Smooth muscle cell (in vitro differentiated cells): ENCODE measurements around the gene SLC35F6. TPM values are rescaled to one million over a fixed set of nuclear protein-coding genes. Genes with fewer than 3 reads are reported as not detected.
"Not testable (repeated sequence)": the region's sequence is repeated elsewhere in the genome, so short reads cannot be mapped to it uniquely, and the experiment has no call there.

Experiments used
- DNase-seq: peaks from one replicate; lab custom pipeline; 2025; ENCODE audit not compliant: unreplicated experiment; lab: John Stamatoyannopoulos, UW
- H2AFZ ChIP-seq: fragments of 200-600 bp; sonication (generic); 2 replicates; pipeline ENCODE4 v1.6.0; 2016; ENCODE audit warnings: antibody characterized with exemption, low read depth, mild to moderate bottlenecking
- H3F3A ChIP-seq: fragments of 200-600 bp; sonication (generic); 2 replicates; pipeline ENCODE4 v1.6.0; 2017; ENCODE audit warnings: antibody characterized with exemption, low read depth
- H3K27ac ChIP-seq: fragments of 200-600 bp; sonication (generic); 2 replicates; pipeline ENCODE4 v1.5.1; 2016; ENCODE audit warnings: low read depth, mild to moderate bottlenecking
- H3K27me3 ChIP-seq: fragments of 200-600 bp; sonication (generic); 2 replicates; pipeline ENCODE4 v1.6.1; 2016; ENCODE audit warnings: low read depth, mild to moderate bottlenecking
- H3K36me3 ChIP-seq: fragments of 200-600 bp; sonication (generic); 2 replicates; pipeline ENCODE4 v1.5.1; 2016; ENCODE audit warnings: low read depth
- H3K4me1 ChIP-seq: fragments of 200-600 bp; sonication (generic); 2 replicates; pipeline ENCODE4 v1.5.1; 2016; ENCODE audit warnings: low read depth
- H3K4me2 ChIP-seq: fragments of 200-600 bp; sonication (generic); 2 replicates; pipeline ENCODE4 v1.6.0; 2016; ENCODE audit warnings: mild to moderate bottlenecking
- H3K4me3 ChIP-seq: fragments of 200-600 bp; sonication (generic); 2 replicates; pipeline ENCODE4 v1.5.1; 2016; ENCODE audit warnings: mild to moderate bottlenecking
- H3K79me2 ChIP-seq: fragments of 200-600 bp; sonication (generic); 2 replicates; pipeline ENCODE4 v1.6.0; 2016; ENCODE audit warnings: low read depth, mild to moderate bottlenecking
- H3K9ac ChIP-seq: fragments of 200-600 bp; sonication (generic); 2 replicates; pipeline ENCODE4 v1.6.0; 2016; ENCODE audit warnings: low read depth
- H3K9me3 ChIP-seq: fragments of 200-600 bp; sonication (generic); replicated peaks from 2 replicates; pipeline ENCODE4 v1.5.1; 2016; ENCODE audit warnings: low read depth
- H4K20me1 ChIP-seq: fragments of 200-600 bp; sonication (generic); 2 replicates; pipeline ENCODE4 v1.6.0; 2016; ENCODE audit warnings: low read depth
- WGBS: methylation state at CpG from one replicate; pipeline ENCODE4 v1.1.7; 2016; ENCODE audit warnings: low lambda C conversion rate; 5-methylcytosine and 5-hydroxymethylcytosine counted together
- polyA plus RNA-seq: library from polyadenylated mRNA; unstranded; fragments of >200 nt; fragmentation: Nextera tagmentation; extraction: Ambion mirVana; gene quantifications from 2 replicates; pipeline ENCODE4 v1.2.1, GENCODE V29; 2016
- total RNA-seq: library from RNA; depleted of rRNA; stranded (reverse); fragments of >200 nt; gene quantifications from 2 replicates; pipeline ENCODE4 v1.2.3, GENCODE V29; 2014
- TF ChIP-seq, protein P1 (sequence below): fragments of 200-600 bp; sonication (generic); IDR thresholded peaks from 2 replicates; pipeline ENCODE4 v1.5.1; 2017; ENCODE audit warnings: borderline replicate concordance, mild to moderate bottlenecking, antibody characterized with exemption; ENCODE audit not compliant: insufficient read depth, poor library complexity, severe bottlenecking

SLC35F6 gene
- total and polyA plus RNA-seq, 2 experiments from 2014 or later = 16.9 to 19.2 TPM

DNA sequence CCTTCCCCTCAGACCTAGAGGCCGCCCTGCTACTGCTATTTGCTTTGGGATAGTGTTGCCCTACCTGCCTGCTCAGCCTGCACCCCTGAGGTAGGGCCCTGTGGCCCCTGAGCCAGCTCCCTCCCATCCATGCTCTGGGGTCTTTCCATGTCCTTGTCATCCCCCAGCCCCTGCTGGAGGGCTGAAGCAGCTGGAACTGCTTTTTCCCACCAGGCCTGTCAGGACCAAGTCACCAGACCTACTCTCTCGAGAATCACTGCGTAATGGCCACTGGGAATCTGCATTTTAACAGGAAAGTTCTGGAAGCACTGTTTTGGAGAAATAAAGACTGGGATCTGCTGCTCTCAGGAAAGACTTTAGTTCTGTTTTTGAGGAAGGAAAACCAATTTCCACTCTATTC lies 20.2 kb upstream of the SLC35F6 start:
- Histone ChIP-seq H3K36me3 (no peaks in the 10 kb centered on the region), H3F3A (no peaks in the 10 kb centered on the region), H3K27ac (no peak overlapping the region), H4K20me1 (no peaks in the 10 kb centered on the region), H3K9me3 (no peaks in the 10 kb centered on the region), H2AFZ (no peak overlapping the region), H3K79me2 (no peaks in the 10 kb centered on the region), H3K9ac (no peak overlapping the region), H3K4me1 (no peaks in the 10 kb centered on the region), H3K4me3 (no peak overlapping the region), H3K4me2 (no peak overlapping the region), H3K27me3 (no peaks in the 10 kb centered on the region)
- no peak for DNase-seq
- WGBS = 93% methylated on average over 3 of the region's 3 CpGs
- TF ChIP-seq, protein P1, sequence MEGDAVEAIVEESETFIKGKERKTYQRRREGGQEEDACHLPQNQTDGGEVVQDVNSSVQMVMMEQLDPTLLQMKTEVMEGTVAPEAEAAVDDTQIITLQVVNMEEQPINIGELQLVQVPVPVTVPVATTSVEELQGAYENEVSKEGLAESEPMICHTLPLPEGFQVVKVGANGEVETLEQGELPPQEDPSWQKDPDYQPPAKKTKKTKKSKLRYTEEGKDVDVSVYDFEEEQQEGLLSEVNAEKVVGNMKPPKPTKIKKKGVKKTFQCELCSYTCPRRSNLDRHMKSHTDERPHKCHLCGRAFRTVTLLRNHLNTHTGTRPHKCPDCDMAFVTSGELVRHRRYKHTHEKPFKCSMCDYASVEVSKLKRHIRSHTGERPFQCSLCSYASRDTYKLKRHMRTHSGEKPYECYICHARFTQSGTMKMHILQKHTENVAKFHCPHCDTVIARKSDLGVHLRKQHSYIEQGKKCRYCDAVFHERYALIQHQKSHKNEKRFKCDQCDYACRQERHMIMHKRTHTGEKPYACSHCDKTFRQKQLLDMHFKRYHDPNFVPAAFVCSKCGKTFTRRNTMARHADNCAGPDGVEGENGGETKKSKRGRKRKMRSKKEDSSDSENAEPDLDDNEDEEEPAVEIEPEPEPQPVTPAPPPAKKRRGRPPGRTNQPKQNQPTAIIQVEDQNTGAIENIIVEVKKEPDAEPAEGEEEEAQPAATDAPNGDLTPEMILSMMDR = no peak

DNA sequence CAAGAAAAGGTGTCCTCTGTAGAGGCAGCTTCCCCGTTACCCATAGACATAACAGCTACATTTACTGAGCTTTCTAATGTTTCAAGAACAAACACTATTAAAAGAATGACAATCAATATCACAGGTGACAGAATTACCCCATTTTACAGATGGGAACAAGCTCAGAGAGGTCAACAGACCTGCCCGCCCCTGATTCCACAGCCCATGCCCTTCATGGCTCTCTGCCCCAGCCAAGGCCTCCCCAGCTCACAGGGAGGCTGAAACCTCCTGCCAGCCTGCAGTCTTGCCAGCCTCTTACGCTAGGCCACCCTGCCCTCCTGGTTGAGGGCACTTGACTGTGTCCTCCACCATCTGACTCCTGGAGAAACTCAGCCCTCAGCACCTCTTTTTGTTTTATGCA lies 19.1 kb upstream of the SLC35F6 start:
- no peaks in the 10 kb centered on the region for H3F3A ChIP-seq
- H3K4me2 ChIP-seq = no peak overlapping the region
- H3K9me3 ChIP-seq = no peaks in the 10 kb centered on the region
- no peak for DNase-seq
- H2AFZ ChIP-seq = no peak overlapping the region
- H4K20me1 ChIP-seq = no peaks in the 10 kb centered on the region
- no peaks in the 10 kb centered on the region for H3K36me3 ChIP-seq
- 95% methylated on average over 3 of the region's 3 CpGs for whole genome bisulfite sequencing
- no peaks in the 10 kb centered on the region for H3K79me2 ChIP-seq
- H3K4me3 ChIP-seq = no peak overlapping the region
- TF ChIP-seq, protein P1 = no peak
- no peak overlapping the region for H3K9ac ChIP-seq
- H3K27me3 ChIP-seq = no peaks in the 10 kb centered on the region
- no peak overlapping the region for H3K27ac ChIP-seq
- peaks cover 2% of the 10 kb centered on the region for H3K4me1 ChIP-seq

DNA sequence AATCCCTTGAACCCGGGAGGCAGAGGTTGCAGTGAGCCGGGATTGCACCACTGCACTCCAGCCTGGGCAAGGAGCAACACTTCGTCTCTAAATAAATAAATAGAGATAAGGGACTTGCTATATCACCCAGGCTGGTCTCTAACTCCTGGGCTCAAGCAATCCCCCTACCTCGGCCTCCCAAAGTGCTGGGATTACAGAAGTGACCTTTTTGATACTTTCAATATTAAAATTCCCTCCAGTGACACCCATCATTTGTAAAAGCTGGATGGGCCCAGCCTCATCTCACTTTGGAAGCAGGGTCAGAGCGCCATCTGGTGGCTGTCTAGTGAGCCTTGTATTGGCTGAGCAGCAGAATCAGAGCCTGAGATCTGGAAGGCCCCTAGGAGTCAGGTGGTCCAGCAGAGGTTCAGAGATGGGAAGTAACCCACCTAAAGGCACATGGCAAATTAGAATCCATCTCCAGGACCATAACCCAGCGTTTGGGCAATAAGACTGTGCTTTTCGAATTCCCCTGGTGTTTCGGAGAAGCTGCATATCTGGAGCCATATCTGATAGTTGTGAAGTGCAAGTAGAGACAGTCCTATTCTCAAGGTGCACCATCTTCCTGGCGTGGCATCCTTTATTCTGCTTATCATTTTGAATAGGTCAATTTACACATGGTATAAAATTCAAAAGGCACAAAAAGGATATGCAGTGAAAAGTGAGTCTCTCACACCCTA lies 18.3 kb upstream of the SLC35F6 start:
- Histone ChIP-seq H3K27me3 (no peaks in the 10 kb centered on the region), H4K20me1 (no peaks in the 10 kb centered on the region), H3K4me2 (no peak overlapping the region), H3K9ac (no peak overlapping the region), H3K79me2 (no peaks in the 10 kb centered on the region), H3K4me1 (peaks cover 9% of the 10 kb centered on the region), H3K4me3 (no peak overlapping the region), H2AFZ (no peak overlapping the region), H3K36me3 (no peaks in the 10 kb centered on the region), H3F3A (no peaks in the 10 kb centered on the region), H3K27ac (no peak overlapping the region), H3K9me3 (no peaks in the 10 kb centered on the region)
- 28% methylated on average over 9 of the region's 9 CpGs for WGBS
- TF ChIP-seq, protein P1 = peak; percentile 95
- DNase-seq = peak; percentile 51

DNA sequence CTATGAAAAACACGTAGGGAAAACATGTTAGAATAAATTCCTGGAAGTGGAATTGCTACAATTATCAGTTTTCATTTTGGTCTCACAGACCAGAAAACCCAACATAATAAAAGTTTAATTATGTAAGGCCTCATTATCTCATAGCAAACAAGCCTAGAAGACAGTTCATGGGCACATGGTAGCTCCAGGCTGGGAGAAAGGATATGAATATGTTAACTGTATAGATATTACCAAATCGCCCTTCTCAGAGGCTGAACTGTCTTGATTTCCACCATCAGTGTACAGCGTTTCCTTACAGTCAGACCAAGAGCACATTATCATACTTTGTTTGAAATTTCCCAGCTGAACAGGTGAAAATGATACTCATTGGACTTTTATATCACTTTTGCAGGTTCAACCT lies 17.1 kb upstream of the SLC35F6 start:
- Histone ChIP-seq H3K9me3 (no peaks in the 10 kb centered on the region), H3K79me2 (no peaks in the 10 kb centered on the region), H3K27ac (no peak overlapping the region), H3K4me2 (no peak overlapping the region), H3K27me3 (no peaks in the 10 kb centered on the region), H3K4me3 (no peak overlapping the region), H3K4me1 (peaks cover 9% of the 10 kb centered on the region), H3K9ac (no peak overlapping the region), H2AFZ (no peak overlapping the region), H3F3A (no peaks in the 10 kb centered on the region), H3K36me3 (no peaks in the 10 kb centered on the region), H4K20me1 (no peaks in the 10 kb centered on the region)
- TF ChIP-seq, protein P1 = no peak
- no peak for DNase-seq
- 82% methylated on average over 3 of the region's 3 CpGs for WGBS

DNA sequence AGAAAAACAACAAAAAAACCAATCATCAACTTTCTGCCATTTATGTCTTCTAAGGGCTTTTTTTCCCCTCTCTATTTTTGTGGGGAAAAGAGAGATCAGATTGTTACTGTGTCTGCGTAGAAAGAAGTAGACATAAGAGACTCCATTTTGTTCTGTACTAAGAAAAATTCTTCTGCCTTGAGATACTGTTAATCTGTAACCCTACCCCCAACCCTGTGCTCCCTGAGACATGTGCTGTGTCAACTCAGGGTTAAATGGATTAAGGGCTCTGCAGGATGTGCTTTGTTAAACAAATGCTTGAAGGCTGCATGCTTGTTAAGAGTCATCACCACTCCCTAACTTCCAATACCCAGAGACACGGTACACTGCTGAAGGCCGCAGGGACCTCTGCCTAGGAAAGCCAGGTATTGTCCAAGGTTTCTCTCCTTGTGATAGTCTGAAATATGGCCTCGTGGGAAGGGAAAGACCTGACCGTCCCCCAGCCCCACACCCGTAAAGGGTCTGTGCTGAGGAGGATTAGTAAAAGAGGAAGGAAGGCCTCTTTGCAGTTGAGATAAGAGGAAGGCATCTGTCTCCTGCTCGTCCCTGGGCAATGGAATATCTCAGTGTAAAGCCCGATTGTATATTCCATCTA lies 14.2 kb upstream of the SLC35F6 start:
- not testable (repeated sequence) for H3K4me1 ChIP-seq, H3F3A ChIP-seq, H3K36me3 ChIP-seq, H3K79me2 ChIP-seq, DNase-seq, H3K9me3 ChIP-seq, H3K27me3 ChIP-seq, H3K9ac ChIP-seq, H4K20me1 ChIP-seq, H3K4me3 ChIP-seq
- Histone ChIP-seq H2AFZ (peak overlapping the region; percentile 85), H3K27ac (peak overlapping the region; percentile 71), H3K4me2 (peak overlapping the region; percentile 75)
- WGBS = 4% methylated on average over 8 of the region's 8 CpGs
